Ovary (tissue), 9 donors: Measurements from ENCODE around the gene BCKDK. TPM values are rescaled to one million over a fixed set of nuclear protein-coding genes. Genes with fewer than 3 reads are reported as not detected.
"Not testable (repeated sequence)": the region's sequence is repeated elsewhere in the genome, so short reads cannot be mapped to it uniquely, and the experiment has no call there.

Experiments used
- DNase-seq, 5 donors: peaks; one replicate each; pipeline ENCODE4 v3.0.0-alpha.2; 2019 to 2020
- H3K27ac ChIP-seq, 2 donors: fragments of 200-600 bp; one replicate each; pipeline versions ENCODE4 v1.5.1 to v1.8.0; 2019 to 2022
- H3K27me3 ChIP-seq: fragments of 200-600 bp; one replicate; pipeline ENCODE4 v1.8.0; 2022
- H3K36me3 ChIP-seq: fragments of 200-600 bp; sonication (generic); one replicate; pipeline ENCODE4 v1.5.1; 2019
- H3K4me1 ChIP-seq: one replicate; pipeline ENCODE4 v1.8.1; 2013; ENCODE audit warnings: mild to moderate bottlenecking, moderate library complexity; ENCODE audit not compliant: insufficient read depth
- H3K4me3 ChIP-seq: fragments of 200-600 bp; sonication (generic); one replicate; pipeline ENCODE4 v1.5.1; 2017
- H3K9me3 ChIP-seq, 2 donors: fragments of 200-600 bp in 1 of 2; sonication (generic) in 1 of 2; one replicate each; pipeline versions ENCODE4 v1.5.1 to v1.8.1; 2013 to 2019; ENCODE audit warnings: mild to moderate bottlenecking in 1 of 2, moderate library complexity in 1 of 2
- CTCF ChIP-seq, 3 donors: fragments of 450-650 bp in 2 of 3; fragments of 200-600 bp in 1 of 3; IDR thresholded peaks; one replicate each; pipeline versions ENCODE4 v1.5.1 to v1.8.0; 2016 to 2022; ENCODE audit warnings: antibody characterized with exemption in 3 of 3, mild to moderate bottlenecking in 1 of 3
- EP300 ChIP-seq: sonication (generic); formaldehyde crosslinking; IDR thresholded peaks from one replicate; pipeline ENCODE4 v1.6.1; 2017; ENCODE audit warnings: antibody characterized with exemption
- POLR2A ChIP-seq: fragments of 450-650 bp; IDR thresholded peaks from one replicate; pipeline ENCODE4 v1.6.1; 2017; ENCODE audit warnings: antibody characterized with exemption, mild to moderate bottlenecking, moderate library complexity
- WGBS, 3 donors: extraction: QIAGEN DNeasy Blood & Tissue Kit in 1 of 3; methylation state at CpG; one replicate each; pipeline versions ENCODE4 v1.1.5 to v1.1.7; 2013 to 2017; 5-methylcytosine and 5-hydroxymethylcytosine counted together
- intact Hi-C, 4 donors: fragments of 100-400 bp; cut with DNase I; formaldehyde crosslinking; loops; one replicate each; pipeline versions ENCODE4 v1.11.0 to v1.15.1; 2022 to 2023
- polyA plus RNA-seq, 2 donors: library from polyadenylated mRNA; stranded (reverse); fragments of 200-250 nt in 1 of 2; fragments of 350-450 nt in 1 of 2; fragmentation: Illumina TruSeq in 1 of 2; extraction: RNeasy Lipid Tissue Mini Kit (QIAGEN cat#74804) in 1 of 2; gene quantifications; one replicate each; pipeline ENCODE4 v1.2.3, GENCODE V29; 2013 to 2014
- total RNA-seq, 7 donors: library from RNA; depleted of rRNA in 2 of 7; stranded (reverse); fragments of >200 nt in 2 of 7; fragmentation: NEBNext Ultra II Directional in 3 of 7; extraction: Animal tissue kit (Norgen Biotek cat#: 25700) in 3 of 7; gene quantifications; one replicate each; pipeline versions ENCODE4 v1.1.0 to v1.2.4, GENCODE V29; 2016 to 2023
- donor health status: DM: no; HTN: no; CAD: no; lungs with moderate emphysema.
- donor health status: DM: no; HTN: no; CAD: no.
- donor health status: Bipolar disorder and iron deficiency.
- donor health status: DM: yes; HTN: yes; CAD: no.
- donor health status: DM: no; HTN: no; CAD: no.
- donor health status: DM: yes; HTN: yes; CAD: no.

BCKDK gene
- total and polyA plus RNA-seq, 9 donors = 18.6 to 51.9 (median 38.6) TPM

GRCh38 chr16:31138621-31139578 lies 30.7 kb downstream of the BCKDK start:
- WGBS, 3 donors = 48 to 56% (median 49%) methylated on average over 27 of the region's 27 CpGs
- Histone ChIP-seq H3K9me3 (no peaks in the 10 kb centered on the region), H3K4me3 (no peak overlapping the region), H3K27ac (peak overlapping the region in 1 of 2 donors; percentile 5), H3K4me1 (peaks cover 7% of the 10 kb centered on the region), H3K36me3 (no peaks in the 10 kb centered on the region), H3K27me3 (no peaks in the 10 kb centered on the region)
- intact Hi-C loops = loop anchor here in 1 of 4 donors (10.0 kb wide), 1 partner anchor 46 kb away; the partner anchor contains the start of gene FUS
- no peak for TF ChIP-seq CTCF (IDR thresholded peaks at IDR 0.05)
- no peak for TF ChIP-seq EP300
- no peak for TF ChIP-seq POLR2A
- DNase-seq = peak in 1 of 5 donors; percentile 20

GRCh38 chr16:31141071-31141469 lies 32.9 kb downstream of the BCKDK start:
- H3K27ac ChIP-seq, H3K9me3 ChIP-seq, H3K4me1 ChIP-seq, H3K36me3 ChIP-seq, H3K4me3 ChIP-seq, H3K27me3 ChIP-seq, intact Hi-C loops: not testable (repeated sequence)
- WGBS, 3 donors = 86 to 88% (median 87%) methylated on average over 9 of the region's 9 CpGs
- peak in 1 of 5 donors; percentile 26 for DNase-seq

- peak in 4 of 5 donors; percentile 48 to 65 (median 58) for DNase-seq
- Histone ChIP-seq H3K27me3 (no peaks in the 10 kb centered on the region), H3K36me3 (no peaks in the 10 kb centered on the region), H3K27ac (peak overlapping the region in 1 of 2 donors; percentile 53), H3K9me3 (no peaks in the 10 kb centered on the region), H3K4me1 (peaks cover 7% of the 10 kb centered on the region), H3K4me3 (peak overlapping the region; percentile 22)
- intact Hi-C loops = loop anchor here in 1 of 4 donors (2.0 kb wide), 1 partner anchor 157 kb away; the partner anchor contains the start of gene HSD3B7
- TF ChIP-seq POLR2A = no peak
- no peak for TF ChIP-seq CTCF (IDR thresholded peaks at IDR 0.05)
- TF ChIP-seq EP300 = no peak
- 13 to 20% (median 17%) methylated on average over 9 to 10 of the region's 10 CpGs for whole genome bisulfite sequencing, 3 donors
Measured at GRCh38 chr16:31141489-31142108, 33.4 kb downstream of the BCKDK start.

GRCh38 chr16:31142109-31143010 lies 34.2 kb downstream of the BCKDK start:
- H3K4me3 ChIP-seq = peak overlapping the region; percentile 49
- 0 to 1% (median 1%) methylated on average over 43 to 89 of the region's 89 CpGs for WGBS, 3 donors
- peaks cover 7% of the 10 kb centered on the region for H3K4me1 ChIP-seq
- no peaks in the 10 kb centered on the region for H3K27me3 ChIP-seq
- DNase-seq = peak; percentile 99 to 100 (median 100)
- intact Hi-C loops = loop anchor here in 1 of 4 donors (2.0 kb wide), 1 partner anchor 158 kb away; the partner anchor contains the start of gene HSD3B7
- no peaks in the 10 kb centered on the region for H3K36me3 ChIP-seq
- peak overlapping the region; percentile 17 to 53 for H3K27ac ChIP-seq
- peak; percentile 95 to 99 (median 99) for TF ChIP-seq CTCF (IDR thresholded peaks at IDR 0.05)
- peak; percentile 19 for TF ChIP-seq POLR2A
- TF ChIP-seq EP300 = peak; percentile 28
- no peaks in the 10 kb centered on the region for H3K9me3 ChIP-seq
